Vagina (tissue), 2 donors: ENCODE data around the gene PAN2. TPM values are rescaled to one million over a fixed set of nuclear protein-coding genes. Genes with fewer than 3 reads are reported as not detected.
"Not testable (repeated sequence)": the region's sequence is repeated elsewhere in the genome, so short reads cannot be mapped to it uniquely, and the experiment has no call there.

ENCODE experiments used
- DNase-seq, 2 donors: peaks; one replicate each; pipeline ENCODE4 v3.0.0-alpha.2; 2017; ENCODE audit errors: extremely low spot score in 2 of 2
- H3K27ac ChIP-seq: fragments of 200-600 bp; sonication (generic); one replicate; pipeline ENCODE4 v1.5.1; 2019
- H3K27me3 ChIP-seq: fragments of 200-600 bp; sonication (generic); one replicate; pipeline ENCODE4 v1.5.1; 2019
- H3K36me3 ChIP-seq, 2 donors: fragments of 200-600 bp; sonication (generic); one replicate each; pipeline ENCODE4 v1.5.1; 2017 to 2019
- H3K4me1 ChIP-seq: fragments of 200-600 bp; sonication (generic); one replicate; pipeline ENCODE4 v1.5.1; 2019
- H3K4me3 ChIP-seq, 2 donors: fragments of 200-600 bp; sonication (generic); 1 replicate in 1 of 2; 2 replicates in 1 of 2; pipeline ENCODE4 v1.5.1; 2016 to 2019
- H3K9me3 ChIP-seq: fragments of 200-600 bp; sonication (generic); one replicate; pipeline ENCODE4 v1.5.1; 2019
- POLR2A ChIP-seq, 2 donors: fragments of 450-650 bp; IDR thresholded peaks; one replicate each; pipeline ENCODE4 v1.6.1; 2017; ENCODE audit warnings: antibody characterized with exemption in 2 of 2, mild to moderate bottlenecking in 2 of 2, moderate library complexity in 2 of 2
- POLR2AphosphoS5 ChIP-seq, 2 donors: sonication (generic); formaldehyde crosslinking; IDR thresholded peaks; one replicate each; pipeline ENCODE4 v1.9.0; 2017; ENCODE audit warnings: antibody characterized with exemption in 2 of 2, mild to moderate bottlenecking in 2 of 2, low read depth in 1 of 2; ENCODE audit not compliant: insufficient read depth in 1 of 2
- intact Hi-C: fragments of 100-400 bp; cut with DNase I; formaldehyde crosslinking; loops from one replicate; pipeline ENCODE4 v1.15.1; 2023
- total RNA-seq: library from RNA; depleted of rRNA; stranded (reverse); fragments of >200 nt; gene quantifications from one replicate; pipeline ENCODE4 v1.2.3, GENCODE V29; 2016
- TF ChIP-seq, protein P1 (sequence below), 3 experiments: fragments of 450-650 bp in 2 of 3; fragments of 200-600 bp in 1 of 3; sonication (generic) in 1 of 3; IDR thresholded peaks; one replicate each; pipeline ENCODE4 v1.5.1; 2017 to 2019; ENCODE audit warnings: antibody characterized with exemption in 3 of 3, mild to moderate bottlenecking in 2 of 3, moderate library complexity in 2 of 3

The PAN2 gene
- total RNA-seq, 1 donor from 2014 or later, result 37.6 TPM

DNA sequence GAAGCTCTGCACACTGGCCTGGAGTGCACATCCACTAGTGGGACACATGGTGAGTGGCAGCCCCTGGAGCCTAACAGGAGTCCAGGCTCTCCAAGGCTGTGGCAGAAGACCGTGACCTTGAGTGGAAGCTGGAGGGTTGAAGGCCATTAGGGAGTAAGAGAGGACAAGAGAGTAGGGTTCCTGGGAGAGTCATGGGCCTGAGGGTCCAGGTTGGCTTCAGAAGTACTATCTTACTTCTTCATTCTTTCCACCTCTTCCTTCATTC lies 5.3 kb upstream of the PAN2 start:
- intact Hi-C loops, result no loop called here
- no peak for TF ChIP-seq POLR2AphosphoS5 (IDR thresholded peaks at IDR 0.05; ENCODE audit: insufficient read depth in 1 of 2, low read depth in 1 of 2)
- no peak for TF ChIP-seq POLR2A (IDR thresholded peaks at IDR 0.05)
- TF ChIP-seq, protein P1, sequence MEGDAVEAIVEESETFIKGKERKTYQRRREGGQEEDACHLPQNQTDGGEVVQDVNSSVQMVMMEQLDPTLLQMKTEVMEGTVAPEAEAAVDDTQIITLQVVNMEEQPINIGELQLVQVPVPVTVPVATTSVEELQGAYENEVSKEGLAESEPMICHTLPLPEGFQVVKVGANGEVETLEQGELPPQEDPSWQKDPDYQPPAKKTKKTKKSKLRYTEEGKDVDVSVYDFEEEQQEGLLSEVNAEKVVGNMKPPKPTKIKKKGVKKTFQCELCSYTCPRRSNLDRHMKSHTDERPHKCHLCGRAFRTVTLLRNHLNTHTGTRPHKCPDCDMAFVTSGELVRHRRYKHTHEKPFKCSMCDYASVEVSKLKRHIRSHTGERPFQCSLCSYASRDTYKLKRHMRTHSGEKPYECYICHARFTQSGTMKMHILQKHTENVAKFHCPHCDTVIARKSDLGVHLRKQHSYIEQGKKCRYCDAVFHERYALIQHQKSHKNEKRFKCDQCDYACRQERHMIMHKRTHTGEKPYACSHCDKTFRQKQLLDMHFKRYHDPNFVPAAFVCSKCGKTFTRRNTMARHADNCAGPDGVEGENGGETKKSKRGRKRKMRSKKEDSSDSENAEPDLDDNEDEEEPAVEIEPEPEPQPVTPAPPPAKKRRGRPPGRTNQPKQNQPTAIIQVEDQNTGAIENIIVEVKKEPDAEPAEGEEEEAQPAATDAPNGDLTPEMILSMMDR (IDR thresholded peaks at IDR 0.05), result no peak
- no peaks in the 10 kb centered on the region for H3K9me3 ChIP-seq
- H3K36me3 ChIP-seq, result peaks cover 0 to 22% of the 10 kb centered on the region in 2 donors
- no peak overlapping the region for H3K4me3 ChIP-seq
- no peaks in the 10 kb centered on the region for H3K27me3 ChIP-seq
- no peak overlapping the region for H3K27ac ChIP-seq
- H3K4me1 ChIP-seq, result peaks cover 6% of the 10 kb centered on the region
- no peak for DNase-seq

DNA sequence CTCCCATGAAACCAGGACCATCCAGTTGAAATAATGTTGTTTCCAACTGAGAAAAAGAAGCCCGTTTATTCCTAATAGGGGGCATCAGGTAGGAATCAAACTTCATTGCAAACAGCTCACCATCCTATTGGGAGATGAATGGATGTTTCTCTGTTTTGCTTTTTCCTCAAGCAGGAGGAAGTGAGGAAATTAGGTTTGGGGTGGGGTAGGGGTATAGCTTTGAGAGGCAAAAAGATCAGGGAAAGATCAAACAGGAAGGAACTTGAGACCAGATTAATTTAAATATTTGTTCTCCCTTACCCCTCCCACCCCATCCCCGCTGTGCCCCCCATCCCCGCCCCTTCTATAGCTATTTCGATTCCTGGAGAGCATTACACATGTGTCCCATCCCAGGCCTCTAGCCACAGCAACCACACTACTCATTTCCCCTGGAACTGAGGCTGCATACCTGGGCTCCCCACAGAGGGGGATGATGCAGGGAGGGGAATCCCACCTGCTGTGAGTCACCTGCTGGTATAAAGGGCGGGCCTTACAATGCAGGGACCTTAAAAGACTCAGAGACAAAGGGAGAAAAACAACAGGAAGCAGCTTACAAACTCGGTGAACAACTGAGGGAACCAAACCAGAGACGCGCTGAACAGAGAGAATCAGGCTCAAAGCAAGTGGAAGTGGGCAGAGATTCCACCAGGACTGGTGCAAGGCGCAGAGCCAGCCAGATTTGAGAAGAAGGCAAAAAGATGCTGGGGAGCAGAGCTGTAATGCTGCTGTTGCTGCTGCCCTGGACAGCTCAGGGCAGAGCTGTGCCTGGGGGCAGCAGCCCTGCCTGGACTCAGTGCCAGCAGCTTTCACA lies 4.7 kb upstream of the PAN2 start, which contains the start of gene IL23A:
TSS of gene IL23A (plus strand) at position 577 of the 850 bp plus-strand sequence. CDS start at position 738, 161 bp downstream.
- peaks cover 0 to 18% of the 10 kb centered on the region in 2 donors for H3K36me3 ChIP-seq
- no peak within 1 kb of the TSS for H3K27ac ChIP-seq
- DNase-seq, result no peak
- H3K27me3 ChIP-seq, result no peaks in the 10 kb centered on the region
- intact Hi-C loops, result no loop called here
- peaks cover 6% of the 10 kb centered on the region for H3K4me1 ChIP-seq
- no peaks in the 10 kb centered on the region for H3K9me3 ChIP-seq
- no peak within 1 kb of the TSS for H3K4me3 ChIP-seq
- TF ChIP-seq POLR2AphosphoS5 (IDR thresholded peaks at IDR 0.05; ENCODE audit: insufficient read depth in 1 of 2, low read depth in 1 of 2) (no peak), POLR2A (IDR thresholded peaks at IDR 0.05) (no peak)
- TF ChIP-seq, protein P1 (IDR thresholded peaks at IDR 0.05), result no peak

DNA sequence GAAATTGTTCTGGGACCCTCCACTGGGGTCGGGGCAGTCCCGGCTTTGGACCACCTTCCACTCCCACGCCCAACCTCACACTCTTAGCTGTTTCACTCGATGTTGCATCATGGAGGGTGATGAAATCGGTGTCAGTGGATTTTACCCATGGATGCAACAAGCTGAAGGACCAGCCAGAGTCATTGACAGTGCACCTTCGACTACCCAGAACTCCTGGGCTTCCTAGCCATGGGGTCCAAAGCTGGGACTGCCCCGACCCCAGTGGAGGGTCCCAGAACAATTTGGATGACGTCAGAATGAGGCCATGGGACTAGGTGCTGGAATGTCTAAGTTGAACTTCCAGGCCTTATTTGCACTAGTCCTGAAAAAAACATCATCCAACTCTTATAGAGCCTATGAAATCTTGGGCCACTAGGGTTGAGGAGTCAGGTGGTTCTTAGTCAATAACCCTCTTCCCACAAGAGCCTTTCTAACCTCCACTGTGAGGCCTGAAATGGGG lies 4.0 kb upstream of the PAN2 start:
- intact Hi-C loops, result no loop called here
- DNase-seq, result no peak
- no peak overlapping the region for H3K4me3 ChIP-seq
- no peaks in the 10 kb centered on the region for H3K27me3 ChIP-seq
- peaks cover 0 to 11% of the 10 kb centered on the region in 2 donors for H3K36me3 ChIP-seq
- no peak overlapping the region for H3K27ac ChIP-seq
- TF ChIP-seq, protein P1 (IDR thresholded peaks at IDR 0.05), result no peak
- TF ChIP-seq POLR2A (IDR thresholded peaks at IDR 0.05) (no peak), POLR2AphosphoS5 (IDR thresholded peaks at IDR 0.05; ENCODE audit: insufficient read depth in 1 of 2, low read depth in 1 of 2) (no peak)
- H3K4me1 ChIP-seq, result peaks cover 12% of the 10 kb centered on the region
- no peaks in the 10 kb centered on the region for H3K9me3 ChIP-seq

DNA sequence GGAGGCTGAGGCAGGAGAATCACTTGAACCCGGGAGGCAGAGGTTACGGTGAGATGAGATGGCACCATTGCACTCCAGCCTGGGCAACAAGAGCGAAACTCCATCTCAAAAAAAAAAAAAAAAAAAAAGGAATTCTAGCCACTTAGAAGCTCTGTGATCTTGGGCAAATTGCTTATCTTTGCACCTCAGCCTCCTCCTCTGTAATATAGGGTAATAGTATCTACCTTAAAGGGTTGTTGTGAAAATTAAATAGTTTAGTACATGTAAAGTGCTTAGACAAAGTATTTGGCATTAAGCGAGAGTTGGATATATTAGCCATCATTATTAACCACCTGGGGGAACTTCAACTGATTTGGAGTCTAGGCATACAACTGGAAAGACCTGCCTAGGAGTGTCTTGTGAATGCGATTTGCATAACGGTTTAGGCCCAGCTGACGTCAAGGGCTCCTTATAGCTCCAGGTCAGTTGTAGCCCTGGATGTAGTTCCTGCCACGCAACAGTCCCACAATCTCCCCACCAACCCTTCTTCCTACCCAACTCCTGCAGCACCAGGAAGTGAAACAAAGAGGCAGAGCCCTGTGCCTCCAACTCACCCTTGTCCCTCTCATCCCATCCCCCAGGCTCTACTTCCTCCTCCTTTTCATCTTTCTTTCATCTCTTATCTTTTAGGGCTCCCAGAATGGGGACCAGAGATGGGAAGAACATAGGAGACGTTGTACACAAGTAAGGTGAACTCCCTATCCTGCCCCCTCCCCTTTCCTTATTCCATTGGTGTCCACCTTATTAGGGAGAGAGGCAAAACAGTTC lies 2.8 kb upstream of the PAN2 start:
- peaks cover 18% of the 10 kb centered on the region for H3K4me1 ChIP-seq
- TF ChIP-seq POLR2A (IDR thresholded peaks at IDR 0.05) (no peak), POLR2AphosphoS5 (IDR thresholded peaks at IDR 0.05; ENCODE audit: insufficient read depth in 1 of 2, low read depth in 1 of 2) (no peak)
- TF ChIP-seq, protein P1 (IDR thresholded peaks at IDR 0.05), result no peak
- DNase-seq, result no peak
- no peaks in the 10 kb centered on the region for H3K36me3 ChIP-seq
- intact Hi-C loops, result no loop called here
- H3K9me3 ChIP-seq, result no peaks in the 10 kb centered on the region
- no peak overlapping the region for H3K4me3 ChIP-seq
- no peaks in the 10 kb centered on the region for H3K27me3 ChIP-seq
- no peak overlapping the region for H3K27ac ChIP-seq

DNA sequence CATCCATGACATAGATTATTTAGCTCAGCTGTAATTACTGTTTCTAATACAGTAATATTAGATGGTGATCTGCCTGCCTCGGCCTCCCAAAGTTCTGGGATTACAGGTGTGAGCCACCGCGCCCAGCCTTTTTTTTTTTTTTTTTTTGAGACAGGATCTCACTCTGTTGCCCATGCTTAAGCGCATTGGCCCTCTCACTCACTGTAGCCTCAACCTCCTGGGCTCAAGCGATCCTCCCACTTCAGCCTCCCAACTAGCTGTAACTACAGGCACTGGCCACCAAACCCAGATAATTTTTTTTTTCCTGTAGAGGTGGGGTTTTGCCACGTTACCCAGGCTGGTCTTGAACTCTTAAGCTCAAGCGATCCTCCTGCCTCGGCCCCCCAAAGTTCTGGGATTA lies 1.7 kb upstream of the PAN2 start:
- H3K9me3 ChIP-seq, intact Hi-C loops, H3K27me3 ChIP-seq, H3K36me3 ChIP-seq, DNase-seq, H3K27ac ChIP-seq, H3K4me3 ChIP-seq: not testable (repeated sequence)
- peaks cover 18% of the 10 kb centered on the region for H3K4me1 ChIP-seq
